Activated naive CD4-positive, alpha-beta T cell treated with anti-CD3 and anti-CD28 coated beads, Interleukin-2, amount 50 U/mL, for 24 hours (primary cell): Measurements from ENCODE around the gene NIM1K.
A peak's percentile ranks its signal among the peaks of the same experiment; 100 is the strongest.

Source experiments
- H3K27ac Mint-ChIP-seq: one replicate; pipeline ENCODE4 v1.8.0; 2021; ENCODE audit warnings: mild to moderate bottlenecking, mixed read lengths
- H3K27me3 Mint-ChIP-seq: one replicate; pipeline ENCODE4 v1.8.0; 2021; ENCODE audit warnings: mixed read lengths
- H3K36me3 Mint-ChIP-seq: one replicate; pipeline ENCODE4 v1.8.0; 2021; ENCODE audit warnings: mixed read lengths
- H3K4me1 Mint-ChIP-seq: one replicate; pipeline ENCODE4 v1.8.0; 2021; ENCODE audit warnings: mixed read lengths
- H3K4me3 Mint-ChIP-seq: one replicate; pipeline ENCODE4 v1.8.0; 2021; ENCODE audit warnings: mild to moderate bottlenecking, mixed read lengths
- H3K9me3 Mint-ChIP-seq: one replicate; pipeline ENCODE4 v1.8.0; 2021; ENCODE audit warnings: mixed read lengths

The NIM1K gene

DNA sequence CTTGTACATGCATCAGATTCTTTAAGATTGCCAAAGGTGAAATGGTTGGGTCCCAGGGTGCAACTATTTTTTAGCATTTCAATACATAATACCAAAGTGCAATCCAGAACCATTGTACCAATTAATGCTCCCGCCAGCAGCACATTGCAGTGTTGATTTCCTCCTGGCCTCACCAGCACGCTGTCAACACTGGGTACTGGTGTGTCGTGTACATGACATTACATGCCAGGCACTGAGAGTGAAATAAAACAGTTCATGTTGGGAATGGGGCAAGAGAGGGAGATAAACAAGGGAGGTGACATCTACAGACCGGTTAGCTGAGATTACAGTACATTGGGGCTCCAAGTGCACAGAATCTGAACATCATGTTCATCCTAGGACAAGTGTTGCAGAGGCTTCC is 83.4 kb downstream of the NIM1K start:
- H3K27me3 Mint-ChIP-seq = peaks cover 9% of the 10 kb centered on the region
- no peaks in the 10 kb centered on the region for H3K4me1 Mint-ChIP-seq
- no peak overlapping the region for H3K27ac Mint-ChIP-seq
- no peaks in the 10 kb centered on the region for H3K36me3 Mint-ChIP-seq
- no peak overlapping the region for H3K4me3 Mint-ChIP-seq
- H3K9me3 Mint-ChIP-seq = no peaks in the 10 kb centered on the region

DNA sequence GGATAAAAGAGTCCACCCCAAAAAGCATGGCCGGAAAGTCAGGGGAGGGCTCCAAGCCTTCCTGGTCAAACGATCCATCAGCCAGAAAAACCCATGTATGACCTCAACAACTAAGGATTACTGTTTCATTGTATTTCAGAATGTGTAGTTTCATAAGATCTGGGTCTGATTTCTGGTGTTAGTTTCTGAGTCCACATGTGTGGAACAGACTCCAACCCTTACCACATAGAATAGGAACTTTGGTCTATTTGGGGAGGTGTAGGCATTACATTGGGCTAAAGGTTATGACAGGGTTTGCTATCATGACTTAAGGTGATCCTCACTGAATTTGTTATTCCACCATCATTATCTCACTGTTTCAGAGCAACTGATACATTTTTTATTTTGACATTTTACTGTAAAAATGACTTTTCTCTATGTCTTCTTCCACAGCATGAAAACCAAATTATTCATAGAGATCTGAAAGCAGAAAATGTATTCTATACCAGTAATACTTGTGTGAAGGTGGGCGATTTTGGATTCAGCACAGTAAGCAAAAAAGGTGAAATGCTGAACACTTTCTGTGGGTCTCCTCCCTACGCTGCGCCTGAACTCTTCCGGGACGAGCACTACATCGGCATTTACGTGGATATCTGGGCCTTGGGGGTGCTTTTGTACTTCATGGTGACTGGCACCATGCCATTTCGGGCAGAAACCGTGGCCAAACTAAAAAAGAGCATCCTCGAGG is 87.7 kb downstream of the NIM1K start:
- no peaks in the 10 kb centered on the region for H3K9me3 Mint-ChIP-seq
- H3K4me1 Mint-ChIP-seq = no peaks in the 10 kb centered on the region
- no peaks in the 10 kb centered on the region for H3K27me3 Mint-ChIP-seq
- H3K4me3 Mint-ChIP-seq = no peak overlapping the region
- no peak overlapping the region for H3K27ac Mint-ChIP-seq
- H3K36me3 Mint-ChIP-seq = no peaks in the 10 kb centered on the region

GRCh38 chr5:43281840-43282658 is 90.0 kb downstream of the NIM1K start:
- H3K36me3 Mint-ChIP-seq = peaks cover 2% of the 10 kb centered on the region
- no peaks in the 10 kb centered on the region for H3K4me1 Mint-ChIP-seq
- H3K4me3 Mint-ChIP-seq = no peak overlapping the region
- H3K27me3 Mint-ChIP-seq = no peaks in the 10 kb centered on the region
- no peak overlapping the region for H3K27ac Mint-ChIP-seq
- no peaks in the 10 kb centered on the region for H3K9me3 Mint-ChIP-seq

GRCh38 chr5:43286623-43287022 is 94.6 kb downstream of the NIM1K start:
- Mint-ChIP-seq H3K4me3 (no peak overlapping the region), H3K9me3 (no peaks in the 10 kb centered on the region), H3K27ac (no peak overlapping the region), H3K36me3 (peaks cover 12% of the 10 kb centered on the region), H3K27me3 (no peaks in the 10 kb centered on the region), H3K4me1 (no peaks in the 10 kb centered on the region)

- Mint-ChIP-seq H3K27me3 (no peaks in the 10 kb centered on the region), H3K27ac (no peak overlapping the region), H3K36me3 (peaks cover 15% of the 10 kb centered on the region), H3K4me1 (no peaks in the 10 kb centered on the region), H3K4me3 (no peak overlapping the region), H3K9me3 (no peaks in the 10 kb centered on the region)
Measured at GRCh38 chr5:43287493-43287892, 95.5 kb downstream of the NIM1K start.

- Mint-ChIP-seq H3K36me3 (peaks cover 16% of the 10 kb centered on the region), H3K4me3 (no peak overlapping the region), H3K4me1 (no peaks in the 10 kb centered on the region), H3K9me3 (no peaks in the 10 kb centered on the region), H3K27me3 (no peaks in the 10 kb centered on the region), H3K27ac (peak overlapping the region; percentile 15)
Measured at GRCh38 chr5:43288269-43288831, 96.3 kb downstream of the NIM1K start.

DNA sequence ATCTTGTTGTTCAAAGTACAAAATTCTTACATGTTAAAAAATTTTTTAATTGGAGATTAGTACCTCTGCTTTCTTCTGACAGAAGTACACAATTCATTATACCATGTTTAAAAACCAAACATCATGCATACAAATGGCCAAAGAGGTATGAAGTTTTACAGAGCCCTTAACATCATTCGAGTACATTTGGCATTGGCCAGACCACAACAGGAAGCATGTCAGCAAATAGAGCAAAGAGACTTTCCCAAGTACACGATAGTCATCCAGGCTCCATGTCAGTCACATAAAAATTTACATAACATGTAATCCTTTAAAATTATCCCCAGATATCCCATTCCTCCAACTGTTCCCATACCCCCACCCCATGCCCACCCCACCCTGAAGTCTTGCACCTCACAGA is 98.7 kb downstream of the NIM1K start:
- Mint-ChIP-seq H3K27ac (no peak overlapping the region), H3K4me3 (no peak overlapping the region), H3K27me3 (no peaks in the 10 kb centered on the region), H3K9me3 (no peaks in the 10 kb centered on the region), H3K36me3 (peaks cover 33% of the 10 kb centered on the region), H3K4me1 (peaks cover 4% of the 10 kb centered on the region)

- H3K4me3 Mint-ChIP-seq = no peak overlapping the region
- H3K27me3 Mint-ChIP-seq = no peaks in the 10 kb centered on the region
- no peaks in the 10 kb centered on the region for H3K9me3 Mint-ChIP-seq
- no peak overlapping the region for H3K27ac Mint-ChIP-seq
- peaks cover 4% of the 10 kb centered on the region for H3K4me1 Mint-ChIP-seq
- H3K36me3 Mint-ChIP-seq = peaks cover 39% of the 10 kb centered on the region
Measured at GRCh38 chr5:43294226-43294625, 102.2 kb downstream of the NIM1K start.

DNA sequence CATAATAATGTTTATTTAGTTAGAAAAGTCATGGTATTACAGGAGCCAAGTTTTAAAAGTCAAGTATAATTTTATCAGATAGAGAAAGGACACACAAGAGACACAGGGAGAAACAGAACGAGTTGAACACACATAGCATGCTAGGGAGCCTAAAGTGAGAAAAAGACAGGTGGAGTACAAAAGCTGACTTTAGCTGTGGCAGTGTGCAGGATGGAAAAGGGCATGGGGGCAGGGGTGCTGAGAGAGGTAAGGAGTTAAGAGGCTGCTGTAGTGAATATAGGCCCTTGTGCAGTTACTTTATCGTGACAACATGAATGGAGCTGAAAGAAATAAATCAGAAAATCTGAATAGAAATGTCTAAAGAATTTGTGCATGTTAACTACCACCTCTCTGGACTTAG is 103.2 kb downstream of the NIM1K start:
- Mint-ChIP-seq H3K9me3 (no peaks in the 10 kb centered on the region), H3K4me1 (peaks cover 4% of the 10 kb centered on the region), H3K27me3 (no peaks in the 10 kb centered on the region), H3K36me3 (peaks cover 37% of the 10 kb centered on the region), H3K4me3 (no peak overlapping the region), H3K27ac (no peak overlapping the region)

- no peak overlapping the region for H3K27ac Mint-ChIP-seq
- no peak overlapping the region for H3K4me3 Mint-ChIP-seq
- H3K9me3 Mint-ChIP-seq = no peaks in the 10 kb centered on the region
- H3K4me1 Mint-ChIP-seq = peaks cover 13% of the 10 kb centered on the region
- no peaks in the 10 kb centered on the region for H3K27me3 Mint-ChIP-seq
- H3K36me3 Mint-ChIP-seq = peaks cover 40% of the 10 kb centered on the region
Measured at GRCh38 chr5:43296835-43297234, 104.8 kb downstream of the NIM1K start.

GRCh38 chr5:43298443-43298842 is 106.4 kb downstream of the NIM1K start:
- Mint-ChIP-seq H3K27me3 (no peaks in the 10 kb centered on the region), H3K27ac (no peak overlapping the region), H3K36me3 (peaks cover 43% of the 10 kb centered on the region), H3K9me3 (no peaks in the 10 kb centered on the region), H3K4me1 (peaks cover 28% of the 10 kb centered on the region), H3K4me3 (no peak overlapping the region)

DNA sequence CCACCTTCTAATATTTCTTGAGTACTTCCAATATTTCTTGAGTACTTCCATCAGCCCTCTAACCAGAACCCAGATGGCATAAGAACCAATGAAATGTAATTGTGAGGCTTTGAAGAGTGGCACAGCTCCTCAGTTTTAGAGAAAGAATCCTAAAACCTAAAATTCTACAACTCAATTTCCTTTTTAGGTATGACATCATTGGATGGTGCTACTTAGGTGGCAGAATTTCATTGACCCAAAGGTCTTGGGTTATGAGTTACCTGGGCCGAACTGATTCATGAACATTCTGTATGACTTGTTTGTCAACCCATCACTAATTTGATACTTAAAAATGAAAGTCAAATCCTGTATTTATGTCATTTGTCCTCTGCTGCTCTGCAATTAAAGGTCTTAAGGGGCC is 108.1 kb downstream of the NIM1K start:
- Mint-ChIP-seq H3K27me3 (no peaks in the 10 kb centered on the region), H3K9me3 (no peaks in the 10 kb centered on the region), H3K4me3 (no peak overlapping the region), H3K27ac (no peak overlapping the region), H3K4me1 (peaks cover 43% of the 10 kb centered on the region), H3K36me3 (peaks cover 33% of the 10 kb centered on the region)

GRCh38 chr5:43301653-43302091 is 109.6 kb downstream of the NIM1K start:
- Mint-ChIP-seq H3K4me3 (no peak overlapping the region), H3K27me3 (no peaks in the 10 kb centered on the region), H3K27ac (no peak overlapping the region), H3K36me3 (peaks cover 22% of the 10 kb centered on the region), H3K4me1 (peaks cover 52% of the 10 kb centered on the region), H3K9me3 (no peaks in the 10 kb centered on the region)

- Mint-ChIP-seq H3K4me1 (peaks cover 56% of the 10 kb centered on the region), H3K36me3 (peaks cover 16% of the 10 kb centered on the region), H3K9me3 (no peaks in the 10 kb centered on the region), H3K27me3 (no peaks in the 10 kb centered on the region), H3K4me3 (no peak overlapping the region), H3K27ac (peak overlapping the region; percentile 10)
Measured at GRCh38 chr5:43302481-43302880, 110.5 kb downstream of the NIM1K start.

DNA sequence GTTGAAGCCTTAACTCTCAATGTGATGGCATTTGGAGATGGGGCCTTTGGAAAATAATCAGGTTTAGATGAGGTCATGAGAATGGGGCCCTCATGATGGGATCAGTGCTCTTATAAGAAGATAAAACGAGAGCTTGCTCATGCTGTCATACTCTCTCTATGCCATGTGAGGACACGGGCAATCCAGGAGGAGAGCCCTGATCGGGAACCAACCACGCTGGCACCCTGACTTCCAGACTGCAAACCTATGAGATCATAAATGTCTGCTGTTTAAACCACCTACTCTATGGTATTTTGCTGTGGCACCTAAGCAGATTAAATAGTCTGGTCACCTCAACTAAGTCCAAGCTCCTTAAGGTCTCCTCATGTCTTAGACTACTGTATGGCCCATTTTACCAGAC is 111.2 kb downstream of the NIM1K start:
- H3K27me3 Mint-ChIP-seq = no peaks in the 10 kb centered on the region
- H3K4me1 Mint-ChIP-seq = peaks cover 62% of the 10 kb centered on the region
- no peaks in the 10 kb centered on the region for H3K9me3 Mint-ChIP-seq
- peaks cover 16% of the 10 kb centered on the region for H3K36me3 Mint-ChIP-seq
- H3K27ac Mint-ChIP-seq = peak overlapping the region; percentile 88
- H3K4me3 Mint-ChIP-seq = no peak overlapping the region

- Mint-ChIP-seq H3K27me3 (no peaks in the 10 kb centered on the region), H3K27ac (peak overlapping the region; percentile 88), H3K4me3 (peak overlapping the region; percentile 51), H3K36me3 (peaks cover 12% of the 10 kb centered on the region), H3K9me3 (no peaks in the 10 kb centered on the region), H3K4me1 (peaks cover 74% of the 10 kb centered on the region)
Measured at GRCh38 chr5:43304525-43304924, 112.5 kb downstream of the NIM1K start.
